ENCODE data around the gene AUP1.

Gene AUP1

GRCh38 chr2:74512744-74513604 lies 16.5 kb downstream of the AUP1 start:
- no peak for DNase-seq

- no peak for DNase-seq
These were observed 18.2 kb downstream of the AUP1 start for GRCh38 chr2:74511104-74511989.

GRCh38 chr2:74510272-74510671 lies 19.2 kb downstream of the AUP1 start:
- no peak for DNase-seq

- DNase-seq: no peak
These were observed 21.5 kb downstream of the AUP1 start for GRCh38 chr2:74507926-74508520.

GRCh38 chr2:74507145-74507925 lies 22.2 kb downstream of the AUP1 start, which contains the start of gene PCGF1:
PCGF1 (minus strand) TSS chr2:74507695; CDS start chr2:74507668, 27 bp downstream.
- DNase-seq: peak; percentile 94

- DNase-seq: no peak
These were observed 23.9 kb downstream of the AUP1 start for GRCh38 chr2:74505448-74506246.

GRCh38 chr2:74504591-74504990 lies 24.9 kb downstream of the AUP1 start:
- DNase-seq: no peak

- DNase-seq: no peak
These were observed 25.7 kb downstream of the AUP1 start for GRCh38 chr2:74503506-74504475.

GRCh38 chr2:74502720-74503505 lies 26.6 kb downstream of the AUP1 start:
- peak; percentile 96 for DNase-seq

- no peak for DNase-seq
These were observed 27.3 kb downstream of the AUP1 start for GRCh38 chr2:74502147-74502719.

- no peak for DNase-seq
These were observed 28.0 kb downstream of the AUP1 start for GRCh38 chr2:74501335-74502071.

- DNase-seq: no peak
These were observed 28.9 kb downstream of the AUP1 start for GRCh38 chr2:74500578-74500946.

- DNase-seq: no peak
These were observed 29.4 kb downstream of the AUP1 start for GRCh38 chr2:74499940-74500577.

- DNase-seq: no peak
These were observed 30.1 kb downstream of the AUP1 start, which contains the start of gene LBX2 for GRCh38 chr2:74499267-74499939. LBX2 (minus strand) TSS chr2:74499603; CDS start chr2:74499537, 66 bp downstream.

GRCh38 chr2:74498500-74499266 lies 30.8 kb downstream of the AUP1 start:
- DNase-seq: no peak

GRCh38 chr2:74497777-74498499 lies 31.6 kb downstream of the AUP1 start:
- DNase-seq: no peak

Data from 8988T (cell line).